Neuron (in vitro differentiated cells): ENCODE results near the gene ADAMTS14.

ENCODE experiments used
- H2AFZ ChIP-seq: one replicate; pipeline ENCODE4 v1.6.1; 2013; ENCODE audit warnings: low read depth, mild to moderate bottlenecking, inconsistent platforms, low read length, moderate library complexity
- H3K27me3 ChIP-seq: one replicate; pipeline ENCODE4 v1.6.1; 2013; ENCODE audit warnings: low read length; ENCODE audit not compliant: insufficient read depth
- H3K36me3 ChIP-seq: one replicate; pipeline ENCODE4 v1.6.1; 2013; ENCODE audit warnings: low read length; ENCODE audit not compliant: insufficient read depth
- H3K4me1 ChIP-seq: one replicate; pipeline ENCODE4 v1.6.1; 2013; ENCODE audit warnings: low read length; ENCODE audit not compliant: insufficient read depth
- H3K4me3 ChIP-seq: 2 replicates; pipeline ENCODE4 v1.5.1; 2013; ENCODE audit warnings: mild to moderate bottlenecking, low read length, moderate library complexity
- H3K9me3 ChIP-seq: one replicate; pipeline ENCODE4 v1.6.1; 2013; ENCODE audit warnings: low read length

ADAMTS14 gene

DNA sequence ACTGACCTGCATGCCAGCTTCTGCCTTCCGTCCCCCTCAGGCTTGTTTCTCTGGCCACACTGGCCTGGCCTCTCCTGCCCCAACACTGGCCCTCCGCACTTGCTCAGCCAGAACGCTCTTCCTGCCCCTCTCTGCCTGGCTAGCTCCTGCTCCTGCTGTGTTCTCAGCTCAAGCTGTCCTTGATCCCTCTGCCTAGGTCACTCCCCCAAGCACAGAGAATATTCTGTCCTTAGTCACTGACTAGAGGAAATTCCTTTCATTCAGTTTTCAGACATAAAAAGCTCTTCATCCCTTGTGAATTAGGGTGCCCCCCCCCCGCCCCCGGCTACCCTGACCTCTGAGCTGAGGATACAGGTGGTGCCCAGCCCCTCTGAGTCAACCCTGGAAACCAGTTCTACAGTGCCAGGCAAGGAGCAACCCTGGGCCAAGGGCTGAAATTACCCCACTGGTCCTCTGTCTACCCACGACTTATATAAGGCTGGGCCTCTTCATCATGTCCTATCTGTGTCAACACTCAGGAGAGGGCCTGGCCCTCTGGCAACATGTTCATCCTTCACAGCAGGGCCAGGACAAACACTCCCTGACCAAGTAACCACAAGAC lies 136.8 kb downstream of the ADAMTS14 start:
- H3K27me3 ChIP-seq, result peaks cover 4% of the 10 kb centered on the region
- H2AFZ ChIP-seq, result no peak overlapping the region
- H3K4me1 ChIP-seq, result no peaks in the 10 kb centered on the region
- no peak overlapping the region for H3K4me3 ChIP-seq
- H3K9me3 ChIP-seq, result no peaks in the 10 kb centered on the region
- no peaks in the 10 kb centered on the region for H3K36me3 ChIP-seq

DNA sequence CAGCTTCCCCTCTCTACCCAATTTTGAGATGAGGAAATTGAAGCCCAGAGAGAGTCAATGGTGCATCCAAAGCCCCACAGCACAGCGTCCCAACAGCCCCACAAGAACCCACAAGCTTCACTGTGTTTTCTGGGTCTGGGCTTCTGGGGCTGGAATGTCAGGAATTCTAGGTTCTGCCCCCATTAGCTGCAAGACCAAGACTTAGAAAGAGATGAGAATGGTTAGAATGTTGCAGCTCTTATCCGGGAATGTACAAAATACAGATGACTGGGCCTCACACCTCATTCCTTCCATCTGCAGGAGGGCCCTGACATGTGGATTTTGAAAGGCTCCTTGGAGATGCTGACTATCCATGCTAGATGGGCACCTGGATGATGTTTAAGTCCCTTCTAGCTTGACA lies 137.4 kb downstream of the ADAMTS14 start:
- Histone ChIP-seq H3K36me3 (no peaks in the 10 kb centered on the region), H3K9me3 (no peaks in the 10 kb centered on the region), H3K4me3 (no peak overlapping the region), H2AFZ (no peak overlapping the region), H3K27me3 (peaks cover 4% of the 10 kb centered on the region), H3K4me1 (no peaks in the 10 kb centered on the region)

DNA sequence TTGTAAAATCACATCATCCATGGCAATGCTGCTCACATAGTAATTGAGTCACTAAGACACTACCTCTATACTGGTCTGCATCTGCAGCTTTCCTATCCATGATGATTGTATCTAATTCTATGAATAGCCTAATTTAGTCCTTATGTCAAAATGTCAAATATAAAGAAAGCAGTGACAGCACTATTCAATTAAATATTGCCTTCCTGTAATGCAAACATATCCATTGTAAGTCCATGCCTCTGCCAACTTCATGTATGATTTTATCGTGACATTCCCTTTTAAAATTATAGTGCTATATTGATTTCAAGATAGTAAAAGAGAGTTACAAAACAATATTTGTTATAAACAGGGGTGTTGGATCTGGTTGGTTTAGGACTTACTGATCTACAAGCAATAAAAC lies 138.7 kb downstream of the ADAMTS14 start:
- no peaks in the 10 kb centered on the region for H3K4me1 ChIP-seq
- H3K4me3 ChIP-seq, result no peak overlapping the region
- H3K9me3 ChIP-seq, result no peaks in the 10 kb centered on the region
- H3K36me3 ChIP-seq, result no peaks in the 10 kb centered on the region
- no peak overlapping the region for H2AFZ ChIP-seq
- H3K27me3 ChIP-seq, result peaks cover 4% of the 10 kb centered on the region

DNA sequence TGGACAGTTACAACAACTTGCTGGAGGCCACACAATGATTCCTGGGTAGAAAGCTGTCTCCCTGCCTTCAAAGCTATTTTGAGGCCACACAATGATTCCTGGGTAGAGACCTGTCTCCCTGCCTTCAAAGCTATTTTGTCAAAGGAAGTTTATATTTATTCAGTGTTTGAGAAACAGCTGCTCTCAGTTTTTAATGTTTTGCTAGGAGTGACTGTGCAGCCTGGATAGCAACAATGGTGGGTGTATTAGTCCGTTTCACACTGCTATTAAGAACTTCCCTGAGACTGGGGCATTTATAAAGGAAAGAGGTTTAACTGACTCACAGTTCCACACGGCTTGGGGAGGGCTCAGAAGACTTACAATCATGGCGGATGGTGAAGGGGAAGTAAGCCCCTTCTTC lies 139.6 kb downstream of the ADAMTS14 start:
- Histone ChIP-seq H2AFZ (no peak overlapping the region), H3K9me3 (no peaks in the 10 kb centered on the region), H3K4me1 (no peaks in the 10 kb centered on the region), H3K27me3 (peaks cover under 1% of the 10 kb centered on the region), H3K4me3 (no peak overlapping the region), H3K36me3 (no peaks in the 10 kb centered on the region)
